Stimulated activated naive CD8-positive, alpha-beta T cell treated with anti-CD3 and anti-CD28 coated beads, Interleukin-15, Interleukin-2, amounts not matched to agents 100 U/mL and 50 U/mL, for 24 hours (primary cell): ENCODE measurements around the gene TTLL7.

Experiments used
- ATAC-seq: fragments of 150-1000 bp; cut with Tn5 transposase; one replicate; pipeline ENCODE4 v1.10.0; 2021
- DNase-seq: peaks from one replicate; pipeline ENCODE4 v3.0.0; 2021

TTLL7 gene

GRCh38 chr1:83864991-83865390, 133.9 kb downstream of the TTLL7 start:
- no peak for ATAC-seq
- DNase-seq = no peak

GRCh38 chr1:83860490-83861221, 138.3 kb downstream of the TTLL7 start:
- peak; percentile 86 for DNase-seq
- peak; percentile 96 for ATAC-seq

DNA sequence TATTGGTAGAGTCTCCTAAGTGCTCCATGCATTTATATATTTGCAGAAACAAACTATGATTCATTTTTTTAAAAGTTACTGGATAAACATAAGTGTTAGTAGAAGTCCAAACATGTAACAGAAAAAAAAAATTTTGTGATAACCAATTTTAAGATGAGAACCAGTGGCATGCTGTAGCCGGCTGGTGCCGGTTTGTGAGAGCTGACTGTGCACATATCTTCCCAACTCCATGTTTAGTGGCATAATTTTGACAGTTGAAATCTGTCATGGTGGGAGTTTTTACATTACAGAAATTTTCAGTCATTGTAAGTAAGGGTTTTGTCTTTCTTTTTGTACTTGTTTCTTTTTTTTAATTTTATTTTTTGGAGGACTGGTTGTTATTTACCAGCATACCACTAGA, 141.2 kb downstream of the TTLL7 start:
- no peak for ATAC-seq
- no peak for DNase-seq

- DNase-seq (no peak), ATAC-seq (no peak)
These were observed 141.8 kb downstream of the TTLL7 start for GRCh38 chr1:83857103-83857502.

GRCh38 chr1:83856381-83856780, 142.6 kb downstream of the TTLL7 start:
- ATAC-seq = no peak
- DNase-seq = no peak

GRCh38 chr1:83854456-83854855, 144.5 kb downstream of the TTLL7 start:
- DNase-seq = no peak

DNA sequence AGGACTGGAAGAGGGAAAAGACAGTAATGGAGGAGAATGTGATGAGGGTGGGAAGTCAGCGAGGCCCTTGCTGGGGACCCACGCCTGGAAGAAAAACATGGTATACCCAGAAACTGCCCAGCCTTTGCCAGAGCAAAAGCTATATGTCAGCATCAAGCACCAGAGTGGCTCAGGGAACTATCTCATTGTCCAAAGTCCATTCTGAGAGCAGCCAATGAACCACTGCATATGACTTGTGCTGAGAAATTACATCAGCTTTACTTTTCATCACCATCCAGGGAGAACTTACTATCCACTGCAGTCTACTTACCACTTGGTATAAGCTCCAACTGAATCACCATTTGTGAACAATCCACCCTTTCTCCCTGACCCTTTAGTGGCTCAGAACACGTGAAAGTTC, 148.1 kb downstream of the TTLL7 start:
- DNase-seq (no peak), ATAC-seq (no peak)

More at GRCh38 chr1:83854456-83854855, 144.5 kb downstream of the TTLL7 start:
- no peak for ATAC-seq

DNA sequence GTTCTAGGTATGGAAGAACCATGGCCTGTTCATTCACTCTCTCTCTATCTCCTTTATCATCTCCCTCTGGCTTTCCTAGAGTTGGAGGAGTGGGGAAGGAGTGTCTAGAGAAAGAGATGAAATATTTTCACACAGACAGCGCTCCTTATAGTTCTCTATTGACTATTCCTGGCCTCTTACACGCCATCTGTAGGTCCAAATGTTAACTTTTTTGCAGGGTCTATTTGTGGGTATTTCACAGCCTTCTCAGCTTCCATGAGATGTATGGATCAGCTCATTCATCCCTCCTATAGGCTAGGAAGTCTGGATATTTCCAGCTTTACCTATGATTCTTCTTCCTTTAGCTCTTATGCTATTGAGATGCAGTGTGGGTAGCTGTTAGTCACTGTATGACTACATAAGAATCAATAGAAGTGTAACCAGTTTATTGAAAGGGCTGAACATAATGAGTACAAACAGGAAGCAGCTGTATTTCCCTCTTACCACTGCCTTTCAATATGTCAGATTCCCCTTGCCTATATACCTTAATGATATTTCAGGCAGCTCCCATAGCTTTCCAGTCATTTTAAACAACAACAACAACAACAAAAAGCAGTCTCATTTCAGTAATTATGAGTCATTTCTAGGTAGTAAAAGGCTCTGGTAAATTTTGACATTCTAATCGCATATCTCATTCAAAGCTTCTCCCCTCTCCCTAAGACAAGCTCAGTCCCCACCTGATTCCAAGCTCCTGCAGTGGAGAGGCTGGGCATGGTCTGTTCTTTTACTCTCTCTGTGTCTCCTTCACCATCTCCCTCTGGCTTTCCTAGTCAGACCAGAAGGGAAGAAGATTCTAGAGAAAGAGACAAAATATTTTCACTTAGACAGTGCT, 149.5 kb downstream of the TTLL7 start:
- DNase-seq (no peak), ATAC-seq (no peak)

DNA sequence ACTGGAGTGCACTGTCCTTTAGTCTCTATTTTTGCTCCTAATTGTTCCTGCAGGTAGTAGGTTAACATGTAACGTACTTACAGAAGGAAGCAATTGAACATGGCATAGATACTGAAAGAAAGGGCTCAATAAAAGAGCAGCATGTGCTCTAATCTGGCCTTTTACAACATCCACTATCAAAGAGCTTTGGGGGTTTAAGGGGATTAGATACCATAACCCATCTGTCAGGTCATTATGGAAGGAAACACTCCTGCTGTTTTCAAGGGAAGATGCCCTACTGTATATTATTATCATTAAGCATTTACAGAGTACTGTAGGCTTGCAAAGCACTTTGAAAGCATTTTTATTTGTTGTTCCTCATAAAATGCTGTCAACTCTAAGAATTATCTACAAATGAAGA, 152.8 kb downstream of the TTLL7 start:
- DNase-seq (no peak), ATAC-seq (no peak)

DNA sequence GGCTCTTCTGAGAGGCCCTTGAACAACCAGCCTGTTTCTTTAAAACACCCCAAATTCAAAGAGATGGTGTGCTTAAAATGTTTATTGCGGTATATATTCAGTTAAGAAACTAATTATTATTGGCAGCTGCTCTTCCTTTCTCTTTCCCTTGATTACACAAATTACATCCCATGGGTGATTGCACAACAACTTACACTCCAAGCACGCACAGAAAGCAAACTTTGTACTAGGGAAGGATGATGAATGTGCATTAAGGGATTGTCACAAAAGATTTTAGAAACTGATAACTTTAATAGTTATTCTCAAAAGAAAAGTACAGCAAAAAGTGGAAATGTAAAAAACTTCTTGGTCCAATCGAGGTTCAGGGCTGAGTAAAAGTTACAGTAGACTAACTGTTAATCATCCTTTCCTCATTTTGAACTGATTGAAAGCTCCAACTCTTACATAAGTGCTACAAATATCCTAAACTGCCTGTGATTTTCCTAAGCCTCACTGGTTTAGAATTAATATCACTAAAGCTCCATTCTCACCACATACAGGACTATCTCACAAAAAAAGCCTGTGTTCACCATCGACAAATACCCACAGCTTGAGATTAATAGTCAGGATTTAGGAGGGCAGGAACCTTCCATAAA, 153.4 kb downstream of the TTLL7 start:
- DNase-seq (no peak), ATAC-seq (no peak)

DNA sequence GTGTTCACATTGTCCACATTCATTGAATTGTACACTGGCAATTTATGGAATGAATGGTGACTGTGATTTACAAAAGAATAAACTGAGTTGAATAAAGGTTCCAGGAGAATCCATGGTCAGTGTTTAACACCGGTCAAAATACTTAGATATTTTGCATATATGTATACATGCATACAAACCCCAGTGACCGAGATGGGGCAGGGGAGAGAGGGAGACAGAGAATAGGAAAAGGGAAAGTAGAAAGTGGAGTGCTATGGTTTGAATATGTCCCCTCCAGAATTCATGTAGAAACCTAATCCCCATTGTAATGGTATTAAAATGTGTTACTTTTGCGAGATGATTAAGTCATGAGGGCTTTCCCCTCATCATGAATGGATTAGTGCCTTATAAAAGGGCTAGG, 154.4 kb downstream of the TTLL7 start:
- ATAC-seq = no peak
- DNase-seq = no peak

GRCh38 chr1:83839566-83840173, 159.3 kb downstream of the TTLL7 start:
- DNase-seq (no peak), ATAC-seq (no peak)

DNA sequence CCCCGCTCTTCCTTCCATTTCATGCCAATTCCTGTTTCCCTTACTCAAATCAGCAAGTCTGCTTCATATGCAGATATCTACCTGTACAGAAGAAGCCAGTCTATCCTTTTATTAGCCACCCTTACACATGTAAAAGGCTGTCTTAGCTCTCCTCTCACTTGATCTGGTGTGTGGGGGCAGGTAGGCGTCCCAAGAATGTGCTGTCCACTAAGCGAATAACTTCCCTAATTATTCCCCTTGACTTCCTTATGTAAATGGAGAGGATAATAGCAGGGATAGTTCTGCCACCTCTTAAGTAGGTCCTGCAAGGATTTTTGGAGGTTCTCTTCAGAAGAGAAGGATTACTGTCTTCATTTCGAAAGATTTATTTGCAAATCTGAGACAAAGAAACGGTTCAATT, 160.4 kb downstream of the TTLL7 start:
- no peak for DNase-seq
- ATAC-seq = no peak

GRCh38 chr1:83836543-83836942, 162.4 kb downstream of the TTLL7 start:
- DNase-seq (no peak), ATAC-seq (no peak)

DNA sequence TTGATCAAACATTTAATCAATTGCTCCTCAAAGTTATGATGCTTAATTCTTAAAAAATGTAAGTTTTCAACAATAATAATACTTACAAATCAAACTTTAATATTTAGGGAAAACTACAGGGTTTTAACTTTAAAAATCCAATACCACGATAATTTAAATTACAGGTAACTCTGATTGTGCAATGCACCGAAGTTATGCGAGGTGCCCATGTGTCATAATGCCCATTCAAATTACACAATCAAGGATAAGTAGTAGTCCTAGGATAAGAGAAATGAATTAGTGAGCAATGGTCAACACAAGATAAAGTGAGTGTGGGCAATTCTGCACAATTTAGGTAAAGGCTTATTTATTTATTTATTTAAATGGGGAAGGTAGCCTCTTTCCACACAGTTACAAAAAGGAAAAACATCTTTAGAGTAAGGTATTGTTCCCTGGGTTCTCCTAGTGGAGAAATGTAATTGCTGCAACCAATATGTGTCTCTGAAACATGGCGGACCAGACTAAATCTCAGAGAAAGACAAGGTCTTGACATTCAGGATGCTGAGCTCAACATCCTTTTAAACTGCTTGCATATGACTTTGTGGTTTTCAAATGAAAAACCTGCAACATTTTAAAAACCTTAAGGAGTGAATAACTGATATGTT, 164.2 kb downstream of the TTLL7 start:
- no peak for ATAC-seq
- no peak for DNase-seq

GRCh38 chr1:83832194-83832593, 166.7 kb downstream of the TTLL7 start:
- ATAC-seq = no peak
- DNase-seq = no peak

DNA sequence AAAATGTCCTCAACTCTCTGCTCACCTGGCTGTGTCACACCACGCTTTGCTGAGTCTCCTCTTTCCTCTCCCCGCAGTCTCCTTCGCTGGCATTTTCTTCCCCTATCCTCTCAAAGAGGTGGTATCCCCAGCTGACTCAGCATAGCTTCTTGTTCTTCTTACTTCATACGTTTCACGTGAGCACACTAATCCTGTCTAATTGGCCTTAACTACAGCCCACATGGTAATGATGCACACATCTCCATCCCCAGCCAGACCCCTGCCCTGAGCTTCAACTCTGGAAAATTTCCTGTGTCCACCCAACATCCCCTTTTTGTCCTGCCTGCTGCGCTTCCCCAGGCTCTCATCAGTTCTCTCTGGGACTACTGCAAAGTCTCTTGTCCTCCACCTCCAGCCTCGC, 169.8 kb downstream of the TTLL7 start:
- no peak for ATAC-seq
- DNase-seq = no peak

DNA sequence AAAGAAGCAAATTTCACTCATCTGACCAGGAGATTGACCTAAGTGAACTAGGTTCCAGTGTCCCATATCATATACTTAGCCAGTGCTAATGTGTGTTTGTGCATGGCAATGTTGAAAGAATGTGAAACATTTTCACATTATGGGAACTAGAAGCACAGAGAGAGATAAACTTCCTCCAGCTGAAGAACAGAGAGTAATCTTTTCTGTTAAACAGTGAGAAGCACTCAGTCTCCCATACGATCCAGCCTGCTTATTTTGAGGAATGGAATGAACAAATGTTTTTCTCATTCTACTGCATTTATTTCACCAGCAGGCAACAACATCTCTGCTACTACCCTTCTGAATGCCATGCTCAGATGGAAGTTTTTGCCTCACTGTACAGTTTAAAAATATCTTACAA, 170.5 kb downstream of the TTLL7 start:
- ATAC-seq (no peak), DNase-seq (no peak)

DNA sequence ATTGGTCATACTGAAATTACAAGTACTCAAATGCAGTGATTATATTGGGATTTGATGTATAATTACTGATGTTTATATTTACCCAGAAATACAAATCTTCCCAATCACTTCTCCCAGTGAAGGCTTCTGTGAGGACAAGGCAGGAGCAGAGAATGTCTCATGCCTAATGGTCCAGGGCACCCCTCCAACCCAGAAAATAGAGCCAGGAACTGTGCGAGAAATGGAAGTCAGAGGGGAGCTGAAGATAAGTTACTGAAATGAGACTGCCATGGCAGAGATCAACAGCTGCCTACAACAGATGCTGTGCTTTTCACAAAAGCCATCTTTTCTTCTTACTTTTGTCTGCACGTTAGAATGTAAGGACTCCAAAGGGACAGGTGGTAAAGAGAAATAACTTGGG, 171.2 kb downstream of the TTLL7 start:
- ATAC-seq = no peak
- DNase-seq = no peak

- ATAC-seq (no peak), DNase-seq (no peak)
These were observed 176.7 kb downstream of the TTLL7 start for GRCh38 chr1:83822208-83822607.

DNA sequence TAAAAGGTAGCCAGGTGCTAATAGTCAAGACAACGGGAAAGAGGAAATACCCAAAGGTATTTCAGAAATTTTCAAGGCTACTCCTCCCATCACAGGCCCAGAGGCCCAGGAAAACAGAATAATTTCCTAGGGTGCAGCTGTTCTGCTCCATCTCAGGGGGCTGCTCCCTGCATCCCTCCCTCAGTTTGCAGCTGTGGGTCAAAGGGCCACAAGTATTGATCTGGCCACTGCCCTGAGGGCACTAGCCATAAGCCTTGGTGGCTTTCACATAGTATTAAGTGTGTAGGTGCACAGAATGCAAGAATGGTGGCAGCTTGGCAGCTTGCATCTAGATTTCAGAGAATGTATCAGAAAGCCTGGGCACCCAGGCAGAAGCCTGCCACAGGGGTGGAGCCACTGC, 179.5 kb downstream of the TTLL7 start:
- no peak for DNase-seq
- ATAC-seq = no peak

- DNase-seq (no peak), ATAC-seq (no peak)
These were observed 180.0 kb downstream of the TTLL7 start for GRCh38 chr1:83818916-83819315.
